HG03432 (cell line): ENCODE measurements around the gene MIEF1.

Source experiments
- ATAC-seq: cut with Tn5 transposase; IDR thresholded peaks from one replicate; pipeline ENCODE4 v1.9.1; 2021; ENCODE audit warnings: mild to moderate bottlenecking, moderate library complexity; ENCODE audit not compliant: unreplicated experiment

The MIEF1 gene

GRCh38 chr22:39554151-39554550, 52.1 kb downstream of the MIEF1 start:
- ATAC-seq = no peak

GRCh38 chr22:39556970-39557841, 55.1 kb downstream of the MIEF1 start:
- no peak for ATAC-seq

DNA sequence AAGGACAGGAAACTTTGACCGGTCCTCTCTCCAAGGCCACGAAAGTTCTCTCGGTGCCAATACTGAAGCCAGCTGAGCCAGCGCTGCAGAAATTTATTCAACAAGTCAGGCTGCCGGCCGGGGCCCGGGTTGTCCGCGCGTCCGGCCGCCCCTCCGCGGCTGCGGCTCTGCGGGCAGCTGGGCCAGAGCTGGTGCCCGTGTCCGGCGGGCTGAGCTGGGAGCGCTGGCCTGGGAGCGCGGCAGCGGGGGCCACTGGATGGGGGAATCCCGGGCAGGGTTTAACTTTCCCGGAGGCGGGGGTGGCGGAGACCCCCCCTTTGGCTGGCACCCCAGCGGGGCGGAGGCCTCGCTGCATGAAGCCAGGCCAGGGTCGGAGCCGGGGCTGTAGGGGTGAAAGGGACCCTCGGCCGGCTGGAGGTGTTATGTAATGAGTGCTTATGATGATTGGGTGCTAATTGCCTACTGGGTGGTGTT, 56.2 kb downstream of the MIEF1 start:
- ATAC-seq = no peak

GRCh38 chr22:39558950-39559349, 56.9 kb downstream of the MIEF1 start:
- no peak for ATAC-seq

- ATAC-seq = no peak
Observed at GRCh38 chr22:39559456-39560105, 57.5 kb downstream of the MIEF1 start.

DNA sequence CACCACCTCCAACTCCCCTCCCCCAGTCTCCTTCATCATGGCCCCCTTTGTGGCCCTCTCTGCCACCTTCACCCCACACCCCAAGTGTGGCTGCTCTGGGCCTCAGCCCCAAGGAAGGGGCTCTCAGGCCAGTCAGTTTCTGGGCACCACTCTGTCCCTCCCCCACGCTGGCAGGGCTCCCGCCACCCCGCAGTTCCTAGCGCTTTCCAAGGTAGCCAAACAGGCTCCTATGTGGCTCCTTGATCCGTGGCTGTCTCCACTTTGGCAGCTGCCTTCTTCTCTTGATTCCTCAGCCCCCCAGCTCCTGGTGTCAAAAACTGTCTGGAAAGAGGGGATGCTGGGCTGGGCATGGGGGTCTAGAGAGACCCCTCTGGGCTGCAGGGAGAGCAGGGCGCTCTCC, 58.0 kb downstream of the MIEF1 start:
- no peak for ATAC-seq

DNA sequence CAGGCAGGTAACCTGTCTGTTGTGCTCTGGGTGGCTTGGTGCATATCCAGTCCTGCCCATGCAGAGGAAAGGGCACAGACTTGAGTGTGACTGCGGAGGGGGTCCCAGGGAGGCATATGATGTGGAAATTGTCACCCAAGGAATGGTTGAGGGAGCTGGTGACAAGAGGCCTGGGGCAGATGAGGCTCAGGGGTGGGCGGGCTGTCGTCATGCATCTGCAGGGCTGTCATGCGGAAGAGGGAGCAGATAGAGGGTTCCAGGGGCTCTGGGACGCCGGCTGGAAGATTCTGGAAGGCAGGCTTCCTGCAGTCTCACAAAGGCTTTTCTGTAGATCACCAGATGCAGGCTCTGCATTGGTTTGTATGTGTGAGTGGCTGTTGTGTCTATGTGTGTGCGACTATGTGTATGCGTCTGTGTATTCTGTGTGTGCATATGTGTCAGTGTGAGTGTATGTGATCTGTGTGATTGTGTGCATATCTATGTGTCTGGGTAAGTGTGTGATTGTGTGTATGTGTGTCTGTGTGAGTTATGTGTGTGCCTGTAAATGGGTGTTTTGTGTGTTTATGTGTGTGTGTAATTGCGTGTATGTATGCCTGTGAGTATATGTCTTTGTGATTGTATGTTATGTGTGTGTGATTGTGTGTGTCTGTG, 60.9 kb downstream of the MIEF1 start:
- ATAC-seq = no peak

- no peak for ATAC-seq
Observed at GRCh38 chr22:39563571-39564428, 61.7 kb downstream of the MIEF1 start.

DNA sequence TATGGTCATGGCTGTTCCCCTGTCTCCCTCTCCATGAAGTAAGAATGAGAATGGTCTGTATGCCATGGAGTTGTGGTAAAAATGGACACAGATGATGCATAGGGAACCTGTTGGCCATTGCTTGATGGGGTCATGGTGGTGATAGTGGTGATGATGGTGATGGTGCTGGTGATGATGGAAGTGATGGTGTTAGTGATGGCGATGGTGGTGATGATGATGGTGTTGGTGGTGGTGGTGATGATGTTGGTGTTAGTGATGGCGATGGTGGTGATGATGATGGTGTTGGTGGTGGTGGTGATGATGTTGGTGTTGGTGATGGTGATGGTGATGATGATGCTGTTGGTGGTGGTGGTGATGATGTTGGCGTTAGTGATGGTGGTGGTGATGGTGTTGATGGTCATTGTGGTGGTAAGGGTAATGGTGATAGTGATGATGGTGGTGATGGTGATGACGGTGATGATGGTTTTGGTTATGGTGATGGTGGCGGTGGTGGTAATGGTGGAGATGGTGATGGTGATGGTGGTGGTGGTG, 63.4 kb downstream of the MIEF1 start:
- ATAC-seq = no peak

- no peak for ATAC-seq
Observed at GRCh38 chr22:39567135-39567946, 65.3 kb downstream of the MIEF1 start.
